ENCODE results near the gene AK5. TPM values are rescaled to one million over a fixed set of nuclear protein-coding genes. Genes with fewer than 3 reads are reported as not detected.

Gene AK5
- total and polyA plus RNA-seq, 2 donors: 0.79 to 6.5 TPM

DNA sequence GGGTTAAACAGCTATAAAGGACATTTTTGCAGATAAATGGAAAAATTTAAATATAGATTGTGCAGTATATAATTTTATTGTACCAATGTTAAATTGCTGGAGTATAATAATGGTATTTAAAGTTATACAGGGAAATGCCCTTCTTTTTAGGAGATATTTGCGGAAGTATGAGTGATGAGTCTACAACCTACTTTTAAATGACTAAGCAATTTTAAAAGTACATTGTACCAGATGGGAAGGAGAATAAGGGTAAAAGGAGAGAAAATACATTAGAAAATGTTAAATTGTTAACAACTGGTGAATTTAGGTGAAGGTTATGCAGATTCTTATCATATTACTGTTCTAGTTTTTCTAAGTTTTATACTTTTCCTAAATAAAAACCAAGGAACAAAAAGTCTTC, 308.8 kb downstream of the AK5 start:
- WGBS: 98% methylated on average over 1 of the region's 1 CpG
- DNase-seq (ENCODE audit: extremely low spot score): no peak
- Histone ChIP-seq H3K36me3 (ENCODE audit: insufficient read depth) (no peaks in the 10 kb centered on the region), H3K4me1 (ENCODE audit: insufficient read depth) (no peaks in the 10 kb centered on the region), H3K27ac (ENCODE audit: low read depth) (no peak overlapping the region), H3K4me3 (ENCODE audit: low read depth, low read length) (no peak overlapping the region)

DNA sequence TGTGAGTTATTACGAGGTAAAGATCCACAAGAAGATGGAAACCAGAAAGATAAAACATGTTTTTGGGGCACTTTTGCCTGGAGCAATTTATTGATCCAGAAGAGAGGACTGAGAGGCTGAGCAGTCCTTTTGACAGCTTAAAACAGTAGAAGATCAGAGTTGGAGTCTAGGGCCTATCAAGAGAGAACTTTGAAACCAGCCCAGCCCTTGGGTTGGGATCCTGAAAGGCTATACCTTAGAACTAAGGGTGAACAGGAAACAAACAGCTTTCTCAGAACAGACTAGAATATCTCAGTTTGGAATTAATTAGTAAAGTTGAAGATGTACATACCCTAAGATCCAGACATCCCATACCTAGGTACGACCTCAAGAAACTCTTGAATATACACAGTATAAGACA, 311.1 kb downstream of the AK5 start:
- peaks cover 2% of the 10 kb centered on the region for H3K36me3 ChIP-seq (ENCODE audit: insufficient read depth)
- H3K4me1 ChIP-seq (ENCODE audit: insufficient read depth): no peaks in the 10 kb centered on the region
- H3K27ac ChIP-seq (ENCODE audit: low read depth): no peak overlapping the region
- no peak overlapping the region for H3K4me3 ChIP-seq (ENCODE audit: low read depth, low read length)
- DNase-seq (ENCODE audit: extremely low spot score): no peak
- 96% methylated on average over 2 of the region's 2 CpGs for WGBS

DNA sequence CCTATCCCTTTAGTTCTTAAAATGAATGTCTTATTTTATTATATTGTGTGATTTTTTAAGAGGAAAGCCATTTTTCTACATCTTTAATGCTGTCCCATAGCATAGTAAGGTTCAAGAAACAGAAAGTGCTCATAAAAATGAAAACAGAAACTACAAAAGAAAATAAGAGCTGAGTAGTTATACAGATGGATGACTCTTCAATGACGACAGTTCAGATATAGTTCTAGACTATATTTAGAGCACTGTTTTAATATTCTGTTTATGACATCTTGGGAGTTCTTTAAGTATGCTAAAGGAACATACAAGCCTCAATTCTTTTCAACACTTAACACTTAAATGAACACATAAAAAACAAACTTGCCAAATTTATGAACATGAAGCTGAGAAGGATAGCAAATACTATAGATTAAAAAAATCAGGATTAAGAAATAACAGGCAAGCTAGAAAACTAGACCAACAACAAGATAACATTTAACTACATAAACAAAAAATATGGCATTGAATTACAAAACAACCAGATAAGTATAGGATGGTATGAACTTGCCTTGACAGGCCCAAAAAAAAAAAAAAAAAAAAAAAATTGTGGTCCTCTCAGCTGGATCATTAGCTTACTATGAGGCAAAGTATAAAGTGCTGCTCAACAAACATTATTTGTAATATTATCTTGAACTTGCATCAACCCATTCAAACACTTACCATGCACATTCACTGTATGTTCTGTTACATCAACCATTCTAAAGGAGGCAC, 312.7 kb downstream of the AK5 start:
- 57% methylated on average over 1 of the region's 1 CpG for WGBS
- Histone ChIP-seq H3K36me3 (ENCODE audit: insufficient read depth) (peaks cover 2% of the 10 kb centered on the region), H3K4me1 (ENCODE audit: insufficient read depth) (no peaks in the 10 kb centered on the region), H3K27ac (ENCODE audit: low read depth) (no peak overlapping the region), H3K4me3 (ENCODE audit: low read depth, low read length) (no peak overlapping the region)
- no peak for DNase-seq (ENCODE audit: extremely low spot score)

DNA sequence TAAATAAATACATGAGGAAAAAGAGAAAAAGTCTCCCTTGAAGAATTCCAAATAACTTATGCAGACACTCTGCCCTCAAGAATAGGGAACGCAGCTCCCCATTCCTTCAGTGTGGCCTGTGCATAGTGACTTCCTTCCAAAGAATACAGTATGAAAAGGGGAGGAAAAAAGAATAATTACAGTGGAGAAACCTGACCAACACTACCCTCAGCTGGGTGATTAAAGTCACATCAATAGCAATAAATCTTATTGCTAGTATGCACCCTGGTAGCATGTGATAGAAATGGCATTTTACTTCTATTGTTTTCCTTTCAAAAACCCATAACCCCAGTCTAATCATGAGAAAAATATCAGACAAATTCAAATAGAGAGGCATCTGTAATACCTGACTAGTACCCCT, 315.5 kb downstream of the AK5 start:
- WGBS: 100% methylated on average over 1 of the region's 1 CpG
- Histone ChIP-seq H3K36me3 (ENCODE audit: insufficient read depth) (peaks cover 2% of the 10 kb centered on the region), H3K27ac (ENCODE audit: low read depth) (no peak overlapping the region), H3K4me1 (ENCODE audit: insufficient read depth) (peaks cover 1% of the 10 kb centered on the region), H3K4me3 (ENCODE audit: low read depth, low read length) (no peak overlapping the region)
- DNase-seq (ENCODE audit: extremely low spot score): no peak

DNA sequence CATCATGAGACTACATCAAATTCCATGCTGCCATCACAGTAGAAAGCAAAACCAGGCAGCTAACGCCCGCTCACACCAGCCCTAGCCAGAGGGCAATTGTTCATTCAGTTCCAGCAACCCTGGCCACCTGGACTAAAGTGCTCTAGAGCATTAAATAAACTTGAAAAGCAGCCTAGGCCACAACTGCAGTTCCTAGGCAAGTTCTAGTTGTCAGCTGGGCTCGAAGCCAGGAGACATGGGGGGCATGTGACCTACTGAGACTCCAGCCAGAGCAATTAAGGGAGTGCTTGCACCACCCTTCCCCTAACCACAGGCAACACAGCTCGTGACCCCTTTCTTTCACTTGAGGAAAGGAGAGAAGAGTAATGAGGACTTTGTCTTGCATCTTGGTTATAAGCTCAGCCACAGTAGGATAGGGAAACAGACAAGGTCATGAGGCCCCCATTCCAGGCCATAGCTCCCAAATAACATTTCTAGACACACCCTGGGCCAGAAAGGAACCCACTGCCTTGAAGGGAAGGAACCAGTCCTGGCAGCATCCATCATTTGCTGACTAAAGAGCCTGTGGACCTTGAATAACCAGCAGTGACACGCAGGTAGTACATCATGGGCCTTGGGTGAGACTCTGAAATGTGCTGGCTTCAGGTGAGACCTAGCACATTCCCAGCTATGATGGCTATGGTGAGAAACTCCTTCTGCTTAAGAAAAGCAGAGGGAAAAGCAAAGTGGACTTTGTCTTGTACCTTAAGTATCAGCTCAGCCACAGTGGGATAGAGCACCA, 323.6 kb downstream of the AK5 start:
- Histone ChIP-seq H3K4me3 (ENCODE audit: low read depth, low read length) (no peak overlapping the region), H3K4me1 (ENCODE audit: insufficient read depth) (peaks cover under 1% of the 10 kb centered on the region), H3K27ac (ENCODE audit: low read depth) (no peak overlapping the region), H3K36me3 (ENCODE audit: insufficient read depth) (no peaks in the 10 kb centered on the region)
- no peak for DNase-seq (ENCODE audit: extremely low spot score)
- WGBS: 88% methylated on average over 5 of the region's 5 CpGs

DNA sequence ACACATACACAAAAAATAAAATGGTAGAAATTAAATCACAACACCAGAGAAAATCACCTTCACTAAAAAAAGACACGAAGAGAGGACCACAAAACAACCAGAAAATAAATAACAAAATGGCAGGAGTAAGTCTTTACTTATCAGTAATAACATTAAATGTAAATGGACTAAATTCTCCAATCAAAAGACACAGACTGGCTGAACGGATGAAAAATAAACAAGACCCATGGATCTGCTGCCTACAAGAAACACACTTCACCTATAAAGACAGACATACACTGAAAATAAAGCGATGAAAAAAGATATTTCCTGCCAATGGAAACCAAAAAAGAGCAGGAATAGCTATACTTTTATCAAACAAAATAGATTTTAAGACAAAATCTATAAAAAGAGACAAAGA, 327.1 kb downstream of the AK5 start:
- H3K36me3 ChIP-seq (ENCODE audit: insufficient read depth): no peaks in the 10 kb centered on the region
- no peak for DNase-seq (ENCODE audit: extremely low spot score)
- over 99% methylated on average over 3 of the region's 3 CpGs for WGBS
- no peaks in the 10 kb centered on the region for H3K4me1 ChIP-seq (ENCODE audit: insufficient read depth)
- H3K4me3 ChIP-seq (ENCODE audit: low read depth, low read length): no peak overlapping the region
- no peak overlapping the region for H3K27ac ChIP-seq (ENCODE audit: low read depth)

Small RNA genes within 50 kb of the gene (small RNA-seq; reads per million reads assigned to genes)
- gene RNU7-8P: not detected

Other genes starting within 250 kb of the AK5 start
- gene PIGK, start 62.6 kb upstream of the AK5 start, total RNA-seq: 46.8 TPM
- 23.6 TPM for gene PIGK, start 62.6 kb upstream of the AK5 start, polyA plus RNA-seq

All from urinary bladder (tissue), 4 donors.